Measurements from ENCODE around the gene PIK3CD.

The PIK3CD gene

DNA sequence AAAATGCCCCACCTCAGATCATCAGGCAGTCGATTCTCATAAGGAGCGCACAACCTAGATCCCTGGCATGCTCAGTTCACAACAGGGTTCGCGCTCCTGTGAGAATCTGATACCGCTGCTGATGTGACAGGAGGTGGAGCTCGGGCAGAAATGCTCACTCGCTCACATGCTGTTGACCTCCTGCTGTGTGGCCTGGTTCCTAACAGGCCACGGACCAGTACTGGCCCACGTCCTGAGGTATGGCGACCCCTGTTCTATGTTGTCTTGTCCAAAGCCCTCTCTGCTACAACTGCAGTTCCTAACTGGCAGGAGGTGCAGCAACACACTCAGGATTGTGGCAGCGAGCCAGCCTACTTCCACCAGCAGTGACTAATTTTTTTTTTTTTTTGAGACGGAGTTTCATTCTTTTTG, 101.6 kb downstream of the PIK3CD start:
- H3K36me3 ChIP-seq (ENCODE audit: control insufficient read depth, insufficient read depth, low read length), result no peaks in the 10 kb centered on the region
- TF ChIP-seq CTCF (IDR thresholded peaks at IDR 0.05), result no peak

GRCh38 chr1:9755441-9755995, 104.0 kb downstream of the PIK3CD start:
- H3K4me3 ChIP-seq (ENCODE audit: low read depth, low read length), result no peak overlapping the region
- H3K9me3 ChIP-seq (ENCODE audit: control insufficient read depth, low read length), result no peaks in the 10 kb centered on the region
- no peaks in the 10 kb centered on the region for H3K36me3 ChIP-seq (ENCODE audit: control insufficient read depth, insufficient read depth, low read length)
- H2AFZ ChIP-seq, result no peak overlapping the region
- no peak overlapping the region for H3K4me2 ChIP-seq (ENCODE audit: low read length)
- no peak overlapping the region for H3K27ac ChIP-seq
- no peak overlapping the region for H3K9ac ChIP-seq
- TF ChIP-seq CTCF (IDR thresholded peaks at IDR 0.05), result no peak
- H3K79me2 ChIP-seq, result no peaks in the 10 kb centered on the region
- peaks cover 3% of the 10 kb centered on the region for H3K4me1 ChIP-seq
- no peaks in the 10 kb centered on the region for H3K27me3 ChIP-seq (ENCODE audit: control insufficient read depth, insufficient read depth, low read length)

More for the DNA sequence above, 101.6 kb downstream of the PIK3CD start:
- H3K79me2 ChIP-seq, result no peaks in the 10 kb centered on the region
- H3K27ac ChIP-seq, result no peak overlapping the region
- peaks cover 3% of the 10 kb centered on the region for H3K4me1 ChIP-seq
- H3K4me3 ChIP-seq (ENCODE audit: low read depth, low read length), result no peak overlapping the region
- no peak overlapping the region for H3K9ac ChIP-seq
- H3K9me3 ChIP-seq (ENCODE audit: control insufficient read depth, low read length), result no peaks in the 10 kb centered on the region
- H3K4me2 ChIP-seq (ENCODE audit: low read length), result no peak overlapping the region
- H2AFZ ChIP-seq, result no peak overlapping the region
- no peaks in the 10 kb centered on the region for H3K27me3 ChIP-seq (ENCODE audit: control insufficient read depth, insufficient read depth, low read length)

DNA sequence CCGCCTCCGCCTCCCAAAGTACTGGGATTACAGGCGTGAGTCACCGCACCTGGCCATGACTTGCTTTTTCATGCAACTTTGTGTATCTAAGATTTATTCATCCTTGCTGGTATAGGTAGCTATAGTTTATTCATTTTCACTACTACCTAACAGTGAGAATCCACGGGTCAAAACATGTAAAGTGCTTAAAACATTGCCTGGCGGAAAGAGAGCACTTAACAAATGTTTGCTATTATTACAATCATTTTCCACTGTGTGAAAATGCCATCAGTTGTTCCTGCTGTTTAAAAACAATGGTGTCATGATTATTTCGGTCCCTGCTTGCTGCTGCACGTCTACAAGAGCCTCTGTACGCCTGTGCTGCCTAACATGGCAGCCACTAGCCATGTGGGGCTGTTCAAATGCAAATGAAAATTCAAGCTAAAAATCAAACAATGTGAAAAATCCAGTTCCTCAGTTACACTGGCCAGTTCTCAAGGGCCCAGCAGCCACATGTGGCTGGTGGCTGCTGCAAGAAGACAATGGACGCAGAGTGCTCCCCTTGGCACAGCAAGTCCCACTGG, 107.1 kb downstream of the PIK3CD start:
- no peaks in the 10 kb centered on the region for H3K9me3 ChIP-seq (ENCODE audit: control insufficient read depth, low read length)
- H3K36me3 ChIP-seq (ENCODE audit: control insufficient read depth, insufficient read depth, low read length), result no peaks in the 10 kb centered on the region
- H3K4me2 ChIP-seq (ENCODE audit: low read length), result no peak overlapping the region
- no peaks in the 10 kb centered on the region for H3K4me1 ChIP-seq
- H3K9ac ChIP-seq, result no peak overlapping the region
- H3K27ac ChIP-seq, result no peak overlapping the region
- H3K27me3 ChIP-seq (ENCODE audit: control insufficient read depth, insufficient read depth, low read length), result no peaks in the 10 kb centered on the region
- peaks cover 2% of the 10 kb centered on the region for H3K79me2 ChIP-seq
- no peak for TF ChIP-seq CTCF (IDR thresholded peaks at IDR 0.05)
- no peak overlapping the region for H3K4me3 ChIP-seq (ENCODE audit: low read depth, low read length)
- no peak overlapping the region for H2AFZ ChIP-seq

- H2AFZ ChIP-seq, result no peak overlapping the region
- H3K9me3 ChIP-seq (ENCODE audit: control insufficient read depth, low read length), result no peaks in the 10 kb centered on the region
- no peak overlapping the region for H3K4me3 ChIP-seq (ENCODE audit: low read depth, low read length)
- H3K79me2 ChIP-seq, result peaks cover 2% of the 10 kb centered on the region
- H3K4me2 ChIP-seq (ENCODE audit: low read length), result no peak overlapping the region
- H3K9ac ChIP-seq, result no peak overlapping the region
- no peaks in the 10 kb centered on the region for H3K36me3 ChIP-seq (ENCODE audit: control insufficient read depth, insufficient read depth, low read length)
- no peaks in the 10 kb centered on the region for H3K4me1 ChIP-seq
- no peak for TF ChIP-seq CTCF (IDR thresholded peaks at IDR 0.05)
- no peaks in the 10 kb centered on the region for H3K27me3 ChIP-seq (ENCODE audit: control insufficient read depth, insufficient read depth, low read length)
- H3K27ac ChIP-seq, result no peak overlapping the region
Observed at GRCh38 chr1:9759939-9760338, 108.4 kb downstream of the PIK3CD start.

GRCh38 chr1:9760824-9761223, 109.3 kb downstream of the PIK3CD start:
- H3K9ac ChIP-seq, result no peak overlapping the region
- H3K9me3 ChIP-seq (ENCODE audit: control insufficient read depth, low read length), result no peaks in the 10 kb centered on the region
- H3K27me3 ChIP-seq (ENCODE audit: control insufficient read depth, insufficient read depth, low read length), result no peaks in the 10 kb centered on the region
- TF ChIP-seq CTCF (IDR thresholded peaks at IDR 0.05), result no peak
- no peak overlapping the region for H2AFZ ChIP-seq
- peaks cover 2% of the 10 kb centered on the region for H3K79me2 ChIP-seq
- no peak overlapping the region for H3K4me2 ChIP-seq (ENCODE audit: low read length)
- no peaks in the 10 kb centered on the region for H3K4me1 ChIP-seq
- no peak overlapping the region for H3K4me3 ChIP-seq (ENCODE audit: low read depth, low read length)
- H3K36me3 ChIP-seq (ENCODE audit: control insufficient read depth, insufficient read depth, low read length), result no peaks in the 10 kb centered on the region
- no peak overlapping the region for H3K27ac ChIP-seq

All from parathyroid adenoma (tissue), 2 donors.